ENCODE measurements around the gene TALDO1.

TALDO1 gene

DNA sequence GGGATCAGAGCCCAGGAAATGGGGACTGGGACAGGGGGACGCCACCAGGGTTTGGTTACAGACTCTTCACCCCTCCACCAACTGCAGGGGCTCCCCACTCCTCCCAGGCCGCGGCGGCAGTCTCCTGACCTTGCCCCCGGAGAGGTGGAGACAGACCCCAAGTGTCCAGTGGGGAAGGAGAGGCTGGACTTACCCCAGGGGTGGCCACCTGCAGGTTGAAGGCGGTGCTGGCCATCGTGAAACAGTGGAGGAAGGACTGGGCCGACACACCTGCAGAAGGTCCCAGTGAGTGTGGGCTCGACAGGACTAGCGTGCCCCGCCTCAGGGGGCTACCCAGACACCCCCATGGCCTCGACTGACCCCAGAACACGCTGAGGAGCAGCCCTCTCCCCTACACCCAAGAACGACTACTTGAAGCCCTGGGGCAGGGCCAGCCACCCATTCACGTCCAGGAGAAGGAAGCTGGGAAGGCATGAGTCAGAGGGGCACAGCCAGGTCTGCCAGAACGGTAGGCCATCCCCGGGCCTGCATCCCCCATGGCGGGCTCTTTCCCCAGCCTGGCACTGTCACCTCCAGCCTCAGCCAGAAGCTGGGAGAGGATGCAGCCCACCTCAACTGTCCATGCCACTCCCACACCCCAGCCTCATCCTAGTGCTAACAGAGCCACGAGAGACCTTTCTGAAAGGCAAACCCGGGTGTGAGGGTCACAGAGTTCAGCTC lies 27.8 kb downstream of the TALDO1 start:
- in situ Hi-C loops (cut with HindIII; ENCODE audit: low sequenced_read_pairs), result loop anchor here (25.0 kb wide), 1 partner anchor 113 kb away; no protein-coding TSS in a partner anchor
- DNase-seq (ENCODE audit: low read depth), result no peak
- H3K4me3 ChIP-seq (ENCODE audit: low read depth, low read length), result peak overlapping the region; percentile 86
- TF ChIP-seq, protein P1, sequence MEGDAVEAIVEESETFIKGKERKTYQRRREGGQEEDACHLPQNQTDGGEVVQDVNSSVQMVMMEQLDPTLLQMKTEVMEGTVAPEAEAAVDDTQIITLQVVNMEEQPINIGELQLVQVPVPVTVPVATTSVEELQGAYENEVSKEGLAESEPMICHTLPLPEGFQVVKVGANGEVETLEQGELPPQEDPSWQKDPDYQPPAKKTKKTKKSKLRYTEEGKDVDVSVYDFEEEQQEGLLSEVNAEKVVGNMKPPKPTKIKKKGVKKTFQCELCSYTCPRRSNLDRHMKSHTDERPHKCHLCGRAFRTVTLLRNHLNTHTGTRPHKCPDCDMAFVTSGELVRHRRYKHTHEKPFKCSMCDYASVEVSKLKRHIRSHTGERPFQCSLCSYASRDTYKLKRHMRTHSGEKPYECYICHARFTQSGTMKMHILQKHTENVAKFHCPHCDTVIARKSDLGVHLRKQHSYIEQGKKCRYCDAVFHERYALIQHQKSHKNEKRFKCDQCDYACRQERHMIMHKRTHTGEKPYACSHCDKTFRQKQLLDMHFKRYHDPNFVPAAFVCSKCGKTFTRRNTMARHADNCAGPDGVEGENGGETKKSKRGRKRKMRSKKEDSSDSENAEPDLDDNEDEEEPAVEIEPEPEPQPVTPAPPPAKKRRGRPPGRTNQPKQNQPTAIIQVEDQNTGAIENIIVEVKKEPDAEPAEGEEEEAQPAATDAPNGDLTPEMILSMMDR (IDR thresholded peaks at IDR 0.05; ENCODE audit: low read depth, low read length, missing control alignments), result no peak

DNA sequence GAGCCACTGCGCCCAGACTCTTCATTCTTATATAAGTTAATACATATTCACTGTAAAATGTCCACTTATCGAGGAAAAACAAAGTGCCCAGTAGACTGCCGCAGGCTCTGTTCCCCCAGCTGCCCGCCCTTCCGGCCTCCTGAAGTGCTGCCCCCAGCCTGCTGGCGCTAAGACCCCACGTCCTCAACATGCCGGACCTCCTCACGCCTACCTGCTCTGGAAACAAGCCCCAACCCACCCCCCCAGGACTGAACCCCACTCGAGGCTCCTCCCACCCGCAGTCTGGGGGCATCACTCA lies 28.9 kb downstream of the TALDO1 start:
- in situ Hi-C loops (cut with HindIII; ENCODE audit: low sequenced_read_pairs), result no loop called here
- TF ChIP-seq, protein P1 (IDR thresholded peaks at IDR 0.05; ENCODE audit: low read depth, low read length, missing control alignments), result no peak
- no peak for DNase-seq (ENCODE audit: low read depth)
- peak overlapping the region; percentile 86 for H3K4me3 ChIP-seq (ENCODE audit: low read depth, low read length)

DNA sequence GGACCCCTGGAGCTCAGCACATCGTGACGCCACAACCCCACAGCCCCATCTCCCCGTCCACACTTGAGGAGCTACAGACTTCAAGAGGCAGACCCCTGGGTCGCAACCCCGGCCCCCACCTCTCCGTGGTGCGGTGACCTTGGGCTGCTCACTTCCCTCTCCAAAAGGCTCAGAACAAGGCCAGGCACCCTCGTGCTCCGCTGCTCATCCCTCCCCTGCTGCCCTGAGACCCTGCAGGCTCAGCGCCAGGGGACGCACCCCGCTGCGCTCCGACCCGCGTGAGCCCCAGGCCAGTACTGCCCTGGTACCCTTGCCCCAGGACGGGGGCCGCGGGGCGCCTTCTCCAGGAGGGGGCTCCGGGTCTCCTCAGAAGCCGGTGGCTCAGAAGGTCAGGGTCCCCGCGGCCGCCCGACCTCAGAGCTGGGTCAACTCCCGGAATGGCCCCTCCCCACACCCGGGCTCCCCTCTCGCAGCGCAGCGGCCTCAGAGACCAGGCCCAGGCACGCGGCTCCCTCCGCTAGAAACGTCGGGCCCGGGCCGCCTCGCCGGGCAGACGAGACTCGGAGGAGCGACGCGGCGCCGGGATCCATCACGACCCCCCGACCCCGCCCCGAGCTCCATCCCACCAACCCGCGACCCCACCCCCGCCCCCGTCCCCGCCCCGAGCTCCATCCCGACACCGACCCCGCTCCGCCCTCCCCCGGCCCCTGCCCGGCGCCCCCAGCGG lies 29.5 kb downstream of the TALDO1 start:
- in situ Hi-C loops (cut with HindIII; ENCODE audit: low sequenced_read_pairs), result no loop called here
- TF ChIP-seq, protein P1 (IDR thresholded peaks at IDR 0.05; ENCODE audit: low read depth, low read length, missing control alignments), result no peak
- no peak for DNase-seq (ENCODE audit: low read depth)
- H3K4me3 ChIP-seq (ENCODE audit: low read depth, low read length), result peak overlapping the region; percentile 86

DNA sequence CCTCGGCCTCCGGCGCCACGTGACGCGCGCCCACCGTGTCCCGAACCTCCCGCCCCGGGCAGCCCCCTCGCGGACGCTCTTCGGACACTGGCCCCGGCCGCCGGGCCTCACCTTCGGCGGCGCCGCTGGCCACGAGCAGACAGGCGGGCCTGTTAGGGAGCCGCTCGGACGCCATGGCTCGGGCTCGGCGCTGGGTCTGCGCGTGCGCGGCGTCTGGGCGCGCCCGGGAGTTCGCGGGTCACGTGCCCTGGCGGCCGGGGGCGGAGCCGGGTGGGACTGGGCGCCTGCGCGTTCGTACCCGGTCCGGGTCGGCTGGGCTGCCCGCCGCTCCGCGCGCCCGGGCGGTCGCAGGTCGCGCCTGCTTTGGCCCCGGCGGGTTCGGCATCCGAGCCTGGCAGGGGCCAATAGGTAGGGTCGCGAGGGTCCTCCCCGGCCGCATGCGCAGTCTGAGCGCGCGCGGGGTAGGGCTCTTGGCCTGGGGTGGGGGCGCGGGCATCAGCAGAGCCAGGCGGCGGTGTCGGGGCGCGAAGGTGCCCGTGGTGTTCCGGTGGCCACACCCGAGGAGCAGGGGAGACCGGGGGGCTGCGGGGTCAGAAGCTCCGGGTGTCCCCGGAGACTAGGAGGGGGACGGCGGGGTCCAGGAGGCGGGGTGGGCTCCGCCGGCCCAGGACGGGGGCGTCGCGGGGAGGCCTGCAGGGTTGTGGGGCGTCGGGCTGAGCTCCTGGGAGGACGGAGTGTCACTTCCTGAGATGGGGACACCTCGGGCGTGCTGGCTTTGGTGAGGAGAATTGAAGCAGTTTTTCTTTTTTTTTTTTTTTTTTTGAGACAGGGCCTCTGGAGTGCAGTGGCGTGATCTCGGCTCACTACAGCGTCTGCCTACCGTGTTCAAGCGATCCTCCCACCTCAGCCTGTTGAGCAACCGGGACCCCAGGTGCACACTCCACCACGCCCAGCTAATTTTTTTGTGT lies 30.3 kb downstream of the TALDO1 start, which contains the start of gene GATD1:
Gene GATD1, minus strand, starts transcription at position 200 of the 968 bp plus-strand sequence. Its CDS starts 25 bp downstream, at position 175.
- peak within 1 kb of the TSS; percentile 86 for H3K4me3 ChIP-seq (ENCODE audit: low read depth, low read length)
- in situ Hi-C loops (cut with HindIII; ENCODE audit: low sequenced_read_pairs), result no loop called here
- TF ChIP-seq, protein P1 (IDR thresholded peaks at IDR 0.05; ENCODE audit: low read depth, low read length, missing control alignments), result no peak
- no peak for DNase-seq (ENCODE audit: low read depth)

DNA sequence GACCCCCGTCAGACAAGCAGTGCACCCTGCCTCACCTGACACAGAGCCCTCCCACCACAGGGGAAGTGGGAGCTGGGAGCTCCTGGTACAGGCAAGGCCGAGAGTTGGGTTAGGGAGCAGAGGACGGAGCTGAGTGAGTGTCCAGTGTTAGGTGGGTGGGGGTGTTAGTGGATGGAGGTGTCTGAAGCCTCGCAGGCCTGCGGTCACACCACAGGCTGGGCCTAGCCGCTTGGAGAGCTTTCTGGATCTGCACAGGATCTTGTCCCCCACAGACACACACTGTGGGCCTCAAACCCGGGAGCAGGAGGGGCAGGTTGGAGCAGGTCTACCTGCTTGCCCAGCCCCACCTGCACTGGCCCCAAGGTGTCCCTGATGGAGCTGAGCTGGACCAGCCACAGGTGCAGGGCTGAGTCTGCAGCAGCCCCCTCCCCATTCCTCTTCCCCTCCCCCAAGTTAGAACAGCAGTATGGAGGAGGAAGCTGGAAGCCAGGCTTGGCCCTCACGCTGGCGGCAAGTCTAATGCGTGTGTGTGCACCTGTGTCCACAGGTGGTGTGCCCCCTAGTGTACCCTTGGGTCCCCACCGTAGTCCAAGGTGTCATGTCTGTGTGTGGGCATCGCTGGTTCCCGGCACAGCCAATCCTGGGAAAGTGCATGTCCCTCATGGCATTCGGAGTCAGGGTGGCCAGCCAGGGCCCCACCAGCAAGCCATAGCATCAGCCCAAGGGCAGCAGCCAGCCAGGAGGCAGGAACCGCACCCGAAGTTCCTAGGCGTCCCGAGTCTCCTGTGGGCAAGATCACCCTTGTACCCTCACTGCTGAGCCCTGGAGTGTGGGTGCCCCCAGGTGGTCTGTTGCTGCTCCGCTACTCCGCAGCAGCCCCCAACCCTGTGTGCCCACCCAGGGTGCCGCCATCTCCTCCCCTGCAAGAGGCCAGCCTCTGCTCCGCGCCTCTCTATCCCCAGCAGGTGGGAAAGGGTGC lies 32.0 kb downstream of the TALDO1 start:
- no peak overlapping the region for H3K4me3 ChIP-seq (ENCODE audit: low read depth, low read length)
- DNase-seq (ENCODE audit: low read depth), result no peak
- TF ChIP-seq, protein P1 (IDR thresholded peaks at IDR 0.05; ENCODE audit: low read depth, low read length, missing control alignments), result no peak
- in situ Hi-C loops (cut with HindIII; ENCODE audit: low sequenced_read_pairs), result no loop called here

Data from astrocyte of the cerebellum (primary cell).